ENCODE results near the gene LRRN4. TPM values are rescaled to one million over a fixed set of nuclear protein-coding genes. Genes with fewer than 3 reads are reported as not detected.
"Not testable (repeated sequence)": the region's sequence is repeated elsewhere in the genome, so short reads cannot be mapped to it uniquely, and the experiment has no call there.

The LRRN4 gene
- total RNA-seq, 1 donor from 2014 or later = 76.6 TPM

DNA sequence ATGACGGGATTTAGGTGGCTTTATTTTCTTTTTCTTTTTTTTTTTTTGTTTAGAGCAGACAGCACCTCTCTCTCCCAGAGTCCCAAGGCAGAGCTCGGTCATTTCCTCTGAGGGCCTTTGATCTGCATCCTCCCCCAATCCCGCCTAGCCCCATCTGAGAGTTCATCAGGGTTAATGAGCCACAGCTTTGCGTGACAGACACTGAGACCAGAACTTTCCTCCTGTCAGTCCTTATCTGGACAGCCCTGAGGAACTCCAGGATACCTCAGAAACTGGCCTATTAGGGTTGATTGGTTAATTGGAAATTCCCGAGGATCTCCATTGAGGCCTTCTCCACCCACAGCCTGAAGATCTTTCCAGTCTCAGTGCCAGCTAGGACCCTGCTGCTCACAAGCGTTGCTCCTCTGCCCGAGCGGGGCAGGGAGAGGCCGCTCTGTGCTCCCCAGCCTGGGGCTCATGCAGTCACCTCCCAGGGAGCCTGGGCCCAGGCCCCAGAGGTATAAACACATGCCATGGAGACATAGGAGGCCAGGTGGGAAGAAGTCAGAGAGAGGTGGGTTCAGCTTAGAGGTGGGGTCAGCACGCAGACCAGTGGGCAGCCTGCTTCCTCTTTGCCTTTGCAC lies 1.4 kb upstream of the LRRN4 start:
- H3K4me1 ChIP-seq = peaks cover 4% of the 10 kb centered on the region
- no peaks in the 10 kb centered on the region for H3K36me3 ChIP-seq
- H3K4me3 ChIP-seq = no peak overlapping the region
- no peak overlapping the region for H3K27ac ChIP-seq
- no peak for ATAC-seq
- TF ChIP-seq, protein P1, sequence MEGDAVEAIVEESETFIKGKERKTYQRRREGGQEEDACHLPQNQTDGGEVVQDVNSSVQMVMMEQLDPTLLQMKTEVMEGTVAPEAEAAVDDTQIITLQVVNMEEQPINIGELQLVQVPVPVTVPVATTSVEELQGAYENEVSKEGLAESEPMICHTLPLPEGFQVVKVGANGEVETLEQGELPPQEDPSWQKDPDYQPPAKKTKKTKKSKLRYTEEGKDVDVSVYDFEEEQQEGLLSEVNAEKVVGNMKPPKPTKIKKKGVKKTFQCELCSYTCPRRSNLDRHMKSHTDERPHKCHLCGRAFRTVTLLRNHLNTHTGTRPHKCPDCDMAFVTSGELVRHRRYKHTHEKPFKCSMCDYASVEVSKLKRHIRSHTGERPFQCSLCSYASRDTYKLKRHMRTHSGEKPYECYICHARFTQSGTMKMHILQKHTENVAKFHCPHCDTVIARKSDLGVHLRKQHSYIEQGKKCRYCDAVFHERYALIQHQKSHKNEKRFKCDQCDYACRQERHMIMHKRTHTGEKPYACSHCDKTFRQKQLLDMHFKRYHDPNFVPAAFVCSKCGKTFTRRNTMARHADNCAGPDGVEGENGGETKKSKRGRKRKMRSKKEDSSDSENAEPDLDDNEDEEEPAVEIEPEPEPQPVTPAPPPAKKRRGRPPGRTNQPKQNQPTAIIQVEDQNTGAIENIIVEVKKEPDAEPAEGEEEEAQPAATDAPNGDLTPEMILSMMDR (IDR thresholded peaks at IDR 0.05) = no peak
- no peak for DNase-seq
- no peaks in the 10 kb centered on the region for H3K9me3 ChIP-seq
- intact Hi-C loops (cut with DNase I) = no loop called here
- H3K27me3 ChIP-seq = peaks cover 11% of the 10 kb centered on the region

GRCh38 chr20:6054689-6055051 lies 810 bp upstream of the LRRN4 start:
- H3K27me3 ChIP-seq = peaks cover 11% of the 10 kb centered on the region
- ATAC-seq; H3K4me3 ChIP-seq; intact Hi-C loops (cut with DNase I); H3K4me1 ChIP-seq; H3K9me3 ChIP-seq; H3K27ac ChIP-seq; DNase-seq; H3K36me3 ChIP-seq: not testable (repeated sequence)

DNA sequence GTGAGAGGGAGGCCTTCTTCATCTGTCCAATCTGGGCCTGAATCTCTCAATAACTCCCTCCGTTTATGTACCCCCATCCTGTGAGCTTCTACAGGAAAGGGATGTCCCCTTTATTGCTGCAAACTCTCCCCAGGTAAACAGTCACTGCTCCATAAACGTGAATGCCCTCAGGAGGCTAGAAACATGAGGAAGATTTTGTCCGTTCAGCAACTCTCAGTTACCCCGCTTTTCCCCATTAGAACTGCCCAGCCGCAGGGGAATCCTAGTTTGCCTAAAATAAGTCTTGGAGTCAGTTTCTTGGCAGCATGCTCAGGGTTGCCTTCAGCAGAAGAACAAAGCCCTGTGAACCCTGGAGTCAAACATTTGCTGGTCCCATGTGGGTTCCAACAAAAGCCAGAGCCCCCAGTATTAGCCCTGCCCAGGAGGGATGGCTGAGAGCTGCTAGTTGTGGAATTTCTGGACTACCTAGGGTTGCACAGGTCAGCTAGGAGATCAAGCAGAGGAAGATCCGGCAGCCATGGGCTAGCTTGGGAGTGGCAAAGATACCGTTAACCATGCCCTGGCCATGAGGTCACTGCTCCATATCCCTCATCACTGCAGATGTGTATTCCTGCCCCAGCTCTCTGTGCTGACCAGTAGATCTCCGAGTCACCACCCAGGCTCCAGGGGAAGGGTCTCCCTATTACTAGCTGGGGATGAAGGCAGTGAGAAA lies 640 bp downstream of the LRRN4 start:
- peak overlapping the region; percentile 45 for H3K4me3 ChIP-seq
- no peak overlapping the region for H3K27ac ChIP-seq
- intact Hi-C loops (cut with DNase I) = no loop called here
- no peaks in the 10 kb centered on the region for H3K9me3 ChIP-seq
- peaks cover 4% of the 10 kb centered on the region for H3K4me1 ChIP-seq
- ATAC-seq (no peak), DNase-seq (no peak)
- peaks cover 11% of the 10 kb centered on the region for H3K27me3 ChIP-seq
- TF ChIP-seq, protein P1 (IDR thresholded peaks at IDR 0.05) = no peak
- H3K36me3 ChIP-seq = no peaks in the 10 kb centered on the region

- H3K4me1 ChIP-seq = peaks cover 1% of the 10 kb centered on the region
- no peak overlapping the region for H3K27ac ChIP-seq
- peak overlapping the region; percentile 45 for H3K4me3 ChIP-seq
- no peak for DNase-seq
- TF ChIP-seq, protein P1 (IDR thresholded peaks at IDR 0.05) = no peak
- ATAC-seq = peak; percentile 37
- H3K9me3 ChIP-seq = no peaks in the 10 kb centered on the region
- intact Hi-C loops (cut with DNase I) = no loop called here
- H3K36me3 ChIP-seq = no peaks in the 10 kb centered on the region
- H3K27me3 ChIP-seq = peaks cover 11% of the 10 kb centered on the region
Measured at GRCh38 chr20:6051505-6051904, 2.4 kb downstream of the LRRN4 start.

GRCh38 chr20:6048391-6048790 lies 5.5 kb downstream of the LRRN4 start:
- Histone ChIP-seq H3K9me3 (no peaks in the 10 kb centered on the region), H3K27me3 (peaks cover 11% of the 10 kb centered on the region), H3K4me1 (no peaks in the 10 kb centered on the region), H3K4me3 (no peak overlapping the region), H3K36me3 (no peaks in the 10 kb centered on the region), H3K27ac (no peak overlapping the region)
- TF ChIP-seq, protein P1 (IDR thresholded peaks at IDR 0.05) = no peak
- ATAC-seq = no peak
- intact Hi-C loops (cut with DNase I) = no loop called here
- no peak for DNase-seq

GRCh38 chr20:6046432-6046831 lies 7.4 kb downstream of the LRRN4 start:
- Histone ChIP-seq H3K4me3 (no peak overlapping the region), H3K27ac (no peak overlapping the region), H3K4me1 (no peaks in the 10 kb centered on the region), H3K9me3 (no peaks in the 10 kb centered on the region), H3K27me3 (no peaks in the 10 kb centered on the region), H3K36me3 (peaks cover 2% of the 10 kb centered on the region)
- ATAC-seq (no peak), DNase-seq (no peak)
- TF ChIP-seq, protein P1 (IDR thresholded peaks at IDR 0.05) = no peak
- intact Hi-C loops (cut with DNase I) = no loop called here
